ENCODE results near the gene STN1. TPM values are rescaled to one million over a fixed set of nuclear protein-coding genes. Genes with fewer than 3 reads are reported as not detected.

The STN1 gene
- total and polyA plus RNA-seq, 2 experiments from 2014 or later, result 43.5 to 44.7 TPM

- no peak for DNase-seq (ENCODE audit: low read depth in 1 of 2, low spot score in 1 of 2)
- Histone ChIP-seq H3K27me3 (peaks cover 8% of the 10 kb centered on the region), H3K27ac (no peak overlapping the region), H3K36me3 (no peaks in the 10 kb centered on the region), H3K9me3 (ENCODE audit: low read depth) (no peaks in the 10 kb centered on the region), H3K4me3 (no peak overlapping the region), H3K4me1 (ENCODE audit: low read depth) (no peaks in the 10 kb centered on the region)
- no peak for TF ChIP-seq CTCF (IDR thresholded peaks at IDR 0.05; ENCODE audit: low read depth, low read length)
Observed at GRCh38 chr10:103954543-103954942, 36.6 kb upstream of the STN1 start.

DNA sequence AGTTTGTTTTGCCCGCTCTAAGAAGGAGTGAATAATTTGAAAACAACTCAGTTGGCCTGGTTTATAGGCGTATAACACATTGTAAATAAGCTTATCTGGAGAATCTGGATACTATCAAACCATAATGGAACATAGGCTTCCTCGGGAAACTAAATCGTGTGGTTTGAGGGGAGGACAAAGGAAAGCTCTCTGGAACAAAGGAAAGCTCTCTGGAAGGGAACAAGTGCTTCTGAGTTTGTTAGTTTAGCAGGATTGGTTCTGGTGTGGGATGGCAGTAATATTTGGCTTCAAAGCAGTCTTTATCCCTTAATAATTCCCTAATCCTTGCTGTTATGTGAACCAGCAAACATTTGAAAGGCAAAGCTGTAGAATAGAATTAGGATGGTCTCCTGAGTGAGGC, 34.0 kb upstream of the STN1 start:
- Histone ChIP-seq H3K27me3 (no peaks in the 10 kb centered on the region), H3K36me3 (no peaks in the 10 kb centered on the region), H3K4me1 (ENCODE audit: low read depth) (no peaks in the 10 kb centered on the region), H3K4me3 (no peak overlapping the region), H3K9me3 (ENCODE audit: low read depth) (no peaks in the 10 kb centered on the region), H3K27ac (no peak overlapping the region)
- DNase-seq (ENCODE audit: low read depth in 1 of 2, low spot score in 1 of 2), result no peak
- no peak for TF ChIP-seq CTCF (IDR thresholded peaks at IDR 0.05; ENCODE audit: low read depth, low read length)

DNA sequence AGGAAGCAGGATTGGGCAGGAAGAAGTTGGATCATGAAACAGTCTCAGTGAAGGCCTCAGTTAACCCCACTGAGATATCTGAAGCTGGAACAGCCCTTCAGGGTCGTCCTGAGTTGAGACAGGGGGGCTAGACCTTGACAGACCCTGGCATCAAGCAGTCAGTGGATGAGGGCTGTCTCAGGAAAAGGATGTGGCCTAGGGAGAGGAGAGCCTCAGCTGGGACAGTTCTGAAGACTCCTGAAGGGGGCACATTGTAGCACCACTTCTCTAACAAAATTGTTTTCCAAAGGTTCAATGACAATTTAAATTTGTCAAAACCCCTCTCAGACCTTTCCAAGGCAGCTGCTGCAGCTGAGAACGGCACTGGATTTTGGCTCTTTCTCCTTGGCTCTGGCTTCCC, 33.2 kb upstream of the STN1 start:
- H3K27ac ChIP-seq, result no peak overlapping the region
- no peaks in the 10 kb centered on the region for H3K4me1 ChIP-seq (ENCODE audit: low read depth)
- H3K9me3 ChIP-seq (ENCODE audit: low read depth), result no peaks in the 10 kb centered on the region
- no peak overlapping the region for H3K4me3 ChIP-seq
- no peaks in the 10 kb centered on the region for H3K27me3 ChIP-seq
- no peak for DNase-seq (ENCODE audit: low read depth in 1 of 2, low spot score in 1 of 2)
- TF ChIP-seq CTCF (IDR thresholded peaks at IDR 0.05; ENCODE audit: low read depth, low read length), result no peak
- no peaks in the 10 kb centered on the region for H3K36me3 ChIP-seq

DNA sequence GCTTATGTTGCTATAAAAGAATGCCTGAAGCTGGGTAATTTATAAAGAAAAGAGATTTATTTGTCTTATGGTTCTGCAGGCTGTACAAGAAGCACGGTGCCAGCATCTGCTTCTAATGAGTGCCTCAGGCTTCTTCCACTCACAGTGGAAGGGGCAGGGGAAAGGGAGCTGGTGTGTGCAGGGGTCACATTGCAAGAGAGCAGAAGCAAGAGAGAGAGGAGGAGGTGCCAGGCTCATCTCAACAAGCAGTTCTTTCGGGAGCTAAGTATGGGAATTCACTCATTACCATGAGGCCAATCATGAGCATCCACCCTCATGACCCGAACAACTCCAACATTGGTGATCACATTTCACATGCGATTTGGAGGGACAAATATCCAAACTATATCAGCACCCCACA, 31.7 kb upstream of the STN1 start:
- H3K4me1 ChIP-seq (ENCODE audit: low read depth), result no peaks in the 10 kb centered on the region
- H3K27me3 ChIP-seq, result no peaks in the 10 kb centered on the region
- H3K27ac ChIP-seq, result no peak overlapping the region
- no peak for TF ChIP-seq CTCF (IDR thresholded peaks at IDR 0.05; ENCODE audit: low read depth, low read length)
- DNase-seq (ENCODE audit: low read depth in 1 of 2, low spot score in 1 of 2), result no peak
- no peaks in the 10 kb centered on the region for H3K9me3 ChIP-seq (ENCODE audit: low read depth)
- no peak overlapping the region for H3K4me3 ChIP-seq
- no peaks in the 10 kb centered on the region for H3K36me3 ChIP-seq

- H3K27me3 ChIP-seq, result no peaks in the 10 kb centered on the region
- no peak overlapping the region for H3K4me3 ChIP-seq
- TF ChIP-seq CTCF (IDR thresholded peaks at IDR 0.05; ENCODE audit: low read depth, low read length), result no peak
- H3K27ac ChIP-seq, result no peak overlapping the region
- H3K36me3 ChIP-seq, result no peaks in the 10 kb centered on the region
- no peak for DNase-seq (ENCODE audit: low read depth in 1 of 2, low spot score in 1 of 2)
- H3K4me1 ChIP-seq (ENCODE audit: low read depth), result no peaks in the 10 kb centered on the region
- H3K9me3 ChIP-seq (ENCODE audit: low read depth), result no peaks in the 10 kb centered on the region
Observed at GRCh38 chr10:103947799-103948516, 30.0 kb upstream of the STN1 start.
